PC-9 (cell line): ENCODE results near the gene SUPT3H.

ENCODE experiments used
- EZH2 ChIP-seq: fragments of 200-600 bp; sonication (generic); IDR thresholded peaks from 2 replicates; pipeline ENCODE4 v1.8.0; 2017; ENCODE audit warnings: antibody characterized with exemption, low read depth
- TF ChIP-seq, protein P1 (sequence below): fragments of 200-600 bp; sonication (generic); conservative IDR thresholded peaks from 2 replicates; pipeline ENCODE4 v1.6.1; 2017; ENCODE audit warnings: mixed run types, antibody characterized with exemption, mild to moderate bottlenecking, moderate library complexity

GRCh38 chr6:45049188-45049843 lies 328.4 kb downstream of the SUPT3H start:
- TF ChIP-seq, protein P1, sequence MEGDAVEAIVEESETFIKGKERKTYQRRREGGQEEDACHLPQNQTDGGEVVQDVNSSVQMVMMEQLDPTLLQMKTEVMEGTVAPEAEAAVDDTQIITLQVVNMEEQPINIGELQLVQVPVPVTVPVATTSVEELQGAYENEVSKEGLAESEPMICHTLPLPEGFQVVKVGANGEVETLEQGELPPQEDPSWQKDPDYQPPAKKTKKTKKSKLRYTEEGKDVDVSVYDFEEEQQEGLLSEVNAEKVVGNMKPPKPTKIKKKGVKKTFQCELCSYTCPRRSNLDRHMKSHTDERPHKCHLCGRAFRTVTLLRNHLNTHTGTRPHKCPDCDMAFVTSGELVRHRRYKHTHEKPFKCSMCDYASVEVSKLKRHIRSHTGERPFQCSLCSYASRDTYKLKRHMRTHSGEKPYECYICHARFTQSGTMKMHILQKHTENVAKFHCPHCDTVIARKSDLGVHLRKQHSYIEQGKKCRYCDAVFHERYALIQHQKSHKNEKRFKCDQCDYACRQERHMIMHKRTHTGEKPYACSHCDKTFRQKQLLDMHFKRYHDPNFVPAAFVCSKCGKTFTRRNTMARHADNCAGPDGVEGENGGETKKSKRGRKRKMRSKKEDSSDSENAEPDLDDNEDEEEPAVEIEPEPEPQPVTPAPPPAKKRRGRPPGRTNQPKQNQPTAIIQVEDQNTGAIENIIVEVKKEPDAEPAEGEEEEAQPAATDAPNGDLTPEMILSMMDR, result no peak
- no peak for TF ChIP-seq EZH2
